ENCODE measurements around the gene COPA. TPM values are rescaled to one million over a fixed set of nuclear protein-coding genes. Genes with fewer than 3 reads are reported as not detected.

COPA gene
- total RNA-seq, 1 experiment from 2014 or later = 141 TPM

- no peak overlapping the region for H3K9ac ChIP-seq (ENCODE audit: low read length)
- no peaks in the 10 kb centered on the region for H3F3A ChIP-seq (ENCODE audit: low read length, unreplicated experiment)
- ATAC-seq (no peak), DNase-seq (no peak)
- BruUV-seq (replicated peaks) = no TSS peak
- no peaks in the 10 kb centered on the region for H3K79me2 ChIP-seq (ENCODE audit: low read length)
- H2AFZ ChIP-seq (ENCODE audit: low read length) = no peak overlapping the region
- H3K36me3 ChIP-seq (ENCODE audit: low read depth, low read length) = no peaks in the 10 kb centered on the region
- H3K4me1 ChIP-seq (ENCODE audit: insufficient read depth, low read length) = no peaks in the 10 kb centered on the region
- no peak for TF ChIP-seq EZH2phosphoT487 (IDR thresholded peaks at IDR 0.05; ENCODE audit: borderline replicate concordance, low read length)
- TF ChIP-seq EZH2 (IDR thresholded peaks at IDR 0.05; ENCODE audit: low read length, unreplicated experiment) = no peak
- no peak for TF ChIP-seq CTCF (conservative IDR thresholded peaks at IDR 0.05; ENCODE audit: low read depth, low read length)
- no peaks in the 10 kb centered on the region for H4K20me1 ChIP-seq (ENCODE audit: low read length)
- intact Hi-C loops (cut with micrococcal nuclease) = no loop called here
- H3K4me3 ChIP-seq (ENCODE audit: low read length) = no peak overlapping the region
- H3K4me2 ChIP-seq (ENCODE audit: low read length) = no peak overlapping the region
- no peaks in the 10 kb centered on the region for H3K9me2 ChIP-seq (replicated peaks; ENCODE audit: low read length)
- no peaks in the 10 kb centered on the region for H3K27me3 ChIP-seq (ENCODE audit: low read length)
- CTCF ChIA-PET = no interaction called here
- no peak overlapping the region for H3K27ac ChIP-seq (ENCODE audit: low read length)
- POLR2A ChIA-PET (ENCODE audit: unreplicated experiment) = no interaction called here
- H3K9me3 ChIP-seq (ENCODE audit: low read length) = no peaks in the 10 kb centered on the region
Observed at GRCh38 chr1:160271025-160271424, 72.0 kb downstream of the COPA start.

GRCh38 chr1:160267284-160267991, 75.6 kb downstream of the COPA start:
- H3K27ac ChIP-seq (ENCODE audit: low read length) = no peak overlapping the region
- H2AFZ ChIP-seq (ENCODE audit: low read length) = no peak overlapping the region
- ATAC-seq (no peak), DNase-seq (no peak)
- no peak overlapping the region for H3K4me2 ChIP-seq (ENCODE audit: low read length)
- no peak for TF ChIP-seq EZH2 (IDR thresholded peaks at IDR 0.05; ENCODE audit: low read length, unreplicated experiment)
- no peak for TF ChIP-seq CTCF (conservative IDR thresholded peaks at IDR 0.05; ENCODE audit: low read depth, low read length)
- no peak for TF ChIP-seq EZH2phosphoT487 (IDR thresholded peaks at IDR 0.05; ENCODE audit: borderline replicate concordance, low read length)
- intact Hi-C loops (cut with micrococcal nuclease) = no loop called here
- BruUV-seq (replicated peaks) = no TSS peak
- H3F3A ChIP-seq (ENCODE audit: low read length, unreplicated experiment) = no peaks in the 10 kb centered on the region
- no peaks in the 10 kb centered on the region for H3K36me3 ChIP-seq (ENCODE audit: low read depth, low read length)
- CTCF ChIA-PET = no interaction called here
- peaks cover 3% of the 10 kb centered on the region; the same call in 1 of the 2 replicates for H3K79me2 ChIP-seq (ENCODE audit: low read length)
- no peak overlapping the region for H3K4me3 ChIP-seq (ENCODE audit: low read length)
- no peaks in the 10 kb centered on the region for H4K20me1 ChIP-seq (ENCODE audit: low read length)
- H3K9ac ChIP-seq (ENCODE audit: low read length) = no peak overlapping the region
- peaks cover 7% of the 10 kb centered on the region for H3K4me1 ChIP-seq (ENCODE audit: insufficient read depth, low read length)
- H3K27me3 ChIP-seq (ENCODE audit: low read length) = no peaks in the 10 kb centered on the region
- H3K9me2 ChIP-seq (replicated peaks; ENCODE audit: low read length) = no peaks in the 10 kb centered on the region
- POLR2A ChIA-PET (ENCODE audit: unreplicated experiment) = no interaction called here
- no peaks in the 10 kb centered on the region for H3K9me3 ChIP-seq (ENCODE audit: low read length)

- Histone ChIP-seq H3K9me3 (ENCODE audit: low read length) (no peaks in the 10 kb centered on the region), H2AFZ (ENCODE audit: low read length) (no peak overlapping the region), H3K4me2 (ENCODE audit: low read length) (no peak overlapping the region), H3K27me3 (ENCODE audit: low read length) (no peaks in the 10 kb centered on the region), H3K4me1 (ENCODE audit: insufficient read depth, low read length) (peaks cover 22% of the 10 kb centered on the region), H3K9me2 (replicated peaks; ENCODE audit: low read length) (no peaks in the 10 kb centered on the region), H3K4me3 (ENCODE audit: low read length) (no peak overlapping the region), H3K79me2 (ENCODE audit: low read length) (peaks cover 27% of the 10 kb centered on the region), H3K36me3 (ENCODE audit: low read depth, low read length) (peaks cover under 1% of the 10 kb centered on the region; the same call in 1 of the 2 replicates), H4K20me1 (ENCODE audit: low read length) (peaks cover 11% of the 10 kb centered on the region), H3F3A (ENCODE audit: low read length, unreplicated experiment) (peaks cover 8% of the 10 kb centered on the region), H3K9ac (ENCODE audit: low read length) (no peak overlapping the region), H3K27ac (ENCODE audit: low read length) (no peak overlapping the region)
- DNase-seq (no peak), ATAC-seq (no peak)
- POLR2A ChIA-PET (ENCODE audit: unreplicated experiment) = no interaction called here
- TF ChIP-seq CTCF (conservative IDR thresholded peaks at IDR 0.05; ENCODE audit: low read depth, low read length) = no peak
- TF ChIP-seq EZH2 (IDR thresholded peaks at IDR 0.05; ENCODE audit: low read length, unreplicated experiment) = no peak
- TF ChIP-seq EZH2phosphoT487 (IDR thresholded peaks at IDR 0.05; ENCODE audit: borderline replicate concordance, low read length) = no peak
- CTCF ChIA-PET = no interaction called here
- no TSS peak for BruUV-seq (replicated peaks)
- intact Hi-C loops (cut with micrococcal nuclease) = no loop called here
Observed at GRCh38 chr1:160264795-160265307, 78.2 kb downstream of the COPA start.
